ENCODE data around the gene EVA1A. TPM values are rescaled to one million over a fixed set of nuclear protein-coding genes. Genes with fewer than 3 reads are reported as not detected.

EVA1A gene
- total RNA-seq, 1 donor from 2014 or later = 2.3 TPM

GRCh38 chr2:75541430-75541829 is 19.3 kb downstream of the EVA1A start:
- no peak for DNase-seq (ENCODE audit: low spot score)

- DNase-seq (ENCODE audit: low spot score) = no peak
Measured at GRCh38 chr2:75540994-75541393, 19.7 kb downstream of the EVA1A start.

GRCh38 chr2:75539955-75540716 is 20.6 kb downstream of the EVA1A start:
- DNase-seq (ENCODE audit: low spot score) = no peak

- DNase-seq (ENCODE audit: low spot score) = no peak
Measured at GRCh38 chr2:75538521-75539490, 21.9 kb downstream of the EVA1A start.

GRCh38 chr2:75537658-75538057 is 23.1 kb downstream of the EVA1A start:
- no peak for DNase-seq (ENCODE audit: low spot score)

- DNase-seq (ENCODE audit: low spot score) = no peak
Measured at GRCh38 chr2:75533135-75533534, 27.6 kb downstream of the EVA1A start.

- no peak for DNase-seq (ENCODE audit: low spot score)
Measured at GRCh38 chr2:75532488-75532887, 28.3 kb downstream of the EVA1A start.

- DNase-seq (ENCODE audit: low spot score) = no peak
Measured at GRCh38 chr2:75528221-75528977, 32.3 kb downstream of the EVA1A start.

- DNase-seq (ENCODE audit: low spot score) = no peak
Measured at GRCh38 chr2:75527676-75528075, 33.1 kb downstream of the EVA1A start.

GRCh38 chr2:75526842-75527241 is 33.9 kb downstream of the EVA1A start:
- DNase-seq (ENCODE audit: low spot score) = no peak

GRCh38 chr2:75525434-75526310 is 35.1 kb downstream of the EVA1A start:
- no peak for DNase-seq (ENCODE audit: low spot score)

GRCh38 chr2:75524276-75524911 is 36.3 kb downstream of the EVA1A start:
- no peak for DNase-seq (ENCODE audit: low spot score)

- no peak for DNase-seq (ENCODE audit: low spot score)
Measured at GRCh38 chr2:75523313-75524275, 37.1 kb downstream of the EVA1A start.

GRCh38 chr2:75522543-75523312 is 38.0 kb downstream of the EVA1A start:
- DNase-seq (ENCODE audit: low spot score) = no peak

GRCh38 chr2:75521225-75521872 is 39.4 kb downstream of the EVA1A start:
- no peak for DNase-seq (ENCODE audit: low spot score)

GRCh38 chr2:75519843-75520242 is 40.9 kb downstream of the EVA1A start:
- DNase-seq (ENCODE audit: low spot score) = no peak

GRCh38 chr2:75518638-75519465 is 41.9 kb downstream of the EVA1A start:
- DNase-seq (ENCODE audit: low spot score) = no peak
